Activated CD4-positive, alpha-beta T cell treated with anti-CD3 and anti-CD28 coated beads, Interleukin-2, amount 10 ng/mL, durations not matched to agents 7 days and 5 days (primary cell): ENCODE measurements around the gene ANHX. TPM values are rescaled to one million over a fixed set of nuclear protein-coding genes. Genes with fewer than 3 reads are reported as not detected.

ENCODE experiments used
- CTCF ChIA-PET: fragments of 350-600 bp; sonication (Branson Sonifier 250); formaldehyde crosslinking; loops from one replicate; lab custom pipeline; 2021; ENCODE audit warnings: antibody characterized with exemption; lab: Charles Lee
- POLR2A ChIA-PET: fragments of 350-600 bp; sonication (Branson Sonifier 250); formaldehyde crosslinking; loops from one replicate; lab custom pipeline; 2021; ENCODE audit warnings: antibody characterized with exemption; lab: Charles Lee
- DNase-seq: peaks from one replicate; pipeline ENCODE4 v3.0.0-alpha.2; 2020
- H3K27ac Mint-ChIP-seq: one replicate; pipeline ENCODE4 v1.8.0; 2021; ENCODE audit warnings: mild to moderate bottlenecking, moderate library complexity, mixed read lengths
- H3K27me3 Mint-ChIP-seq: one replicate; pipeline ENCODE4 v1.8.0; 2021; ENCODE audit warnings: mixed read lengths
- H3K36me3 Mint-ChIP-seq: one replicate; pipeline ENCODE4 v1.8.0; 2021; ENCODE audit warnings: low read depth, mixed read lengths
- H3K4me1 Mint-ChIP-seq: one replicate; pipeline ENCODE4 v1.8.0; 2021; ENCODE audit warnings: mixed read lengths
- H3K4me3 Mint-ChIP-seq: one replicate; pipeline ENCODE4 v1.8.0; 2021; ENCODE audit warnings: mild to moderate bottlenecking, moderate library complexity, mixed read lengths
- H3K9me3 Mint-ChIP-seq: one replicate; pipeline ENCODE4 v1.8.0; 2021; ENCODE audit warnings: mixed read lengths
- total RNA-seq, 2 experiments: library from RNA; stranded (reverse); gene quantifications; one replicate each; pipeline ENCODE4 v1.2.3, GENCODE V29; 2021

Gene ANHX
- total RNA-seq, 2 experiments from 2014 or later = not detected

DNA sequence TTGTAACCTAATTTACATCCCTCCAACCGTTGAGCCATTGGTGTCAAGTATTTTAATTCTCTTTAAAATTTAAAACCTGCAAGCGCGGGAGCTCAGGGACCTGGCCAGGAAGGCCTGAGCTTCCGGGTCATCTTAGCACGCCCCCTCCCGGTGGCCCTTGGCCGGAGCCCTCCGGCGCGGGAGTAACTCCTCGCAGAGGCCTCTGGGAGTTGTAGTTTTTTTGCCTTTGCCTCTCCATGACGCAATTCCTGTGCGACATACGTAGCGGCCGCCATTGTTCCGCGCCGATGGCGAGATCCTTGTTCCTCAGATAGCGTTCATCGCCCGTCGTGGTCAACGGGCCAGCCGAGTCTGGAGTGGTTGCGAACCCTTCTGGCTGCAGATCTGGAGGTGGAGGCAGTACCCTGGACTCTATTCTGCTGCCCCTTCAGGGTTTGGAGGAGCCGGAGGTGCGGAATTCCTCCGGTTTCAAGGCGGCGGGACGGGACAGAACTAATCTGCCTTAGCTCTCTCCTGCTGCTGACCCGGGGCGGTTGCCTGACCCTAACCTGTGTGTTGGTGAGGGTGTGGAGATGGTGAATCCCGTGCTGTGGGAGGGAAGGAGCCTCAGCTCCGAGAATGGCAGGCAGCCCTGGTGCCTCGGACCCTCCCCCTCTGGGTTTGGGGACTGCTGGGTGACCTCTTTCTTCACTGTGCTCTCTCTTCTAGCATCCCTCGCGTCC, 54.3 kb downstream of the ANHX start, which contains the start of gene ZNF268:
TSS of gene ZNF268 (plus strand) at position 258 of the 722 bp plus-strand sequence. CDS start 503 bp downstream, outside the sequence.
- Mint-ChIP-seq H3K27me3 (no peaks in the 10 kb centered on the region), H3K4me3 (peak within 1 kb of the TSS; percentile 96), H3K27ac (peak within 1 kb of the TSS; percentile 97), H3K9me3 (peaks cover 54% of the 10 kb centered on the region), H3K4me1 (peaks cover 21% of the 10 kb centered on the region), H3K36me3 (peaks cover 61% of the 10 kb centered on the region)
- peak; percentile 94 for DNase-seq
- ChIA-PET CTCF (interaction anchor here (1.0 to 2.0 kb wide), 10 partner anchors 10 to 408 kb away, joined by 3 to 10 read pairs (median 4); partner anchors contain the start of gene ZNF140), POLR2A (no interaction called here)

DNA sequence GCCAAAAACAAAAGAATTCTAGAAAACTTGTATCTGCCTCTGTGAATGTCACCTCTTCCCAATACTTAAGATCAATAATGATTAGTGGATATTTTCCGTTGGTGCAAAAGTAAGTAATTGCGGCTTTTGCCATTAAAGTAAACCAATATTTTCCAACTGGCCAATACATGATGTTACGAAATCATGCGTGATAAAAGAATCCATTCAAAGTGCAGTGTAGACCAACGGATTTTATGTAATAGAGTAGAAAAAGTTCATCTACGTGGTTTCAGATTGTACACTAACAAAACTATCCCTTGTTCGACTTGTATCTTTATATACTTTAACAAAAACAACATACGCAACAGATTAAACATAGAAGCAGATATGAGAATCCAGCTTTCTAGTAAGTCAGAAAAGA, 55.0 kb downstream of the ANHX start:
- Mint-ChIP-seq H3K27me3 (no peaks in the 10 kb centered on the region), H3K27ac (peak overlapping the region; percentile 51), H3K4me3 (peak overlapping the region; percentile 44), H3K9me3 (peaks cover 55% of the 10 kb centered on the region), H3K36me3 (peaks cover 53% of the 10 kb centered on the region), H3K4me1 (peaks cover 21% of the 10 kb centered on the region)
- POLR2A ChIA-PET = no interaction called here
- CTCF ChIA-PET = interaction anchor here (1.0 to 2.0 kb wide), 10 partner anchors 9 to 407 kb away, joined by 3 to 10 read pairs (median 4); partner anchors contain the start of gene ZNF140
- DNase-seq = no peak

DNA sequence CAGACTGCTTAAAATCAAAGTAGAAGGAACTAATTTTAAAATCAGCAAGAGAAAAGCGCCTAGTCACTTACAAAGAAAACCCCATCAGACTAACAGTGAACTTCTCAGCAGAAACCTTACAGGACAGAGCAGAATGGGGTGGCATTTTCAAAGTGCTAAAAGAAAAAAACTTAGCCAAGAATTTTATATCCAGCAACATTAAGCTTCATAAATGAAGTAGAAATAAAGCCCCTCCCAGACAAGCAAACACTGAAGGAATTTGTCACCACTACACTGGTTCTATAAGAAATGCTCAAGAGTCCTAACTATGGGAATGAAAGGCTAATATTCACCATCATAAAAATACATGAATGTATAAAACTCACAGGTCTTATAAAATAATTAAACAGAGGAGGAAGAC, 60.8 kb downstream of the ANHX start:
- CTCF ChIA-PET = no interaction called here
- Mint-ChIP-seq H3K4me3 (no peak overlapping the region), H3K27ac (no peak overlapping the region), H3K36me3 (peaks cover 4% of the 10 kb centered on the region), H3K4me1 (no peaks in the 10 kb centered on the region), H3K27me3 (no peaks in the 10 kb centered on the region), H3K9me3 (peaks cover 52% of the 10 kb centered on the region)
- DNase-seq = no peak
- POLR2A ChIA-PET = no interaction called here

DNA sequence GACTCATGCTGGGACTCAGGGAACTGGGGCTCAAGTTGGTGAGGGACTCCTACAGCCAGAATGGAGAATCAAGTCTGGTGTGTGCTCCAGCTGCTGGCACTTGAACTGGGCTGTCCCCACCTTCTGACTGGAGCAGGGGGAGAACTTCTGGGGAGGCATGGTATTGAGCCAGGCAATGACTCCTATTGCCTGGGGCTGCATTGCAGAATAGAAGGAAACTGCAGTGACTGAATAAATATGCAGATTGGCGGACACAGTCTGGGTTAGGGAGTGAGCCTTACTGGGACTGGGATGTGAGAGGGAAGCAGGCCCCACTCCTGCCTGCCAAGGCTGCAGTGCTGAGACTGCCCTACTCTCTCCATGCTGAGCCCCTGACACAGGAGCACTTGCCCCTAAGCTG, 63.2 kb downstream of the ANHX start:
- POLR2A ChIA-PET = no interaction called here

More for the DNA sequence above, 63.2 kb downstream of the ANHX start:
- no peaks in the 10 kb centered on the region for H3K27me3 Mint-ChIP-seq
- no peak overlapping the region for H3K4me3 Mint-ChIP-seq
- CTCF ChIA-PET = interaction anchor here (2.0 kb wide), 1 partner anchor 9 kb away, joined by 7 read pairs; the partner anchor contains the start of gene ZNF268
- no peak for DNase-seq
- peaks cover 52% of the 10 kb centered on the region for H3K9me3 Mint-ChIP-seq
- H3K27ac Mint-ChIP-seq = no peak overlapping the region
- peaks cover 2% of the 10 kb centered on the region for H3K36me3 Mint-ChIP-seq
- H3K4me1 Mint-ChIP-seq = no peaks in the 10 kb centered on the region

Other genes starting within 250 kb of the ANHX start
- gene ZNF26, start 249.5 kb downstream of the ANHX start, total RNA-seq = 10 to 100 TPM; 14.0 to 20.2 TPM
- 10 to 100 TPM; 22.7 to 23.6 TPM for gene ZNF84, start 198.4 kb downstream of the ANHX start, total RNA-seq
- gene ZNF140, start 155.0 kb downstream of the ANHX start, total RNA-seq = 10 to 100 TPM; 14.6 to 16.2 TPM
- 1 to 10 TPM; 2.7 to 3.1 TPM for gene ZNF891, start 105.6 kb downstream of the ANHX start, total RNA-seq
- 1 to 10 TPM; 6.0 to 6.3 TPM for gene ZNF10, start 105.2 kb downstream of the ANHX start, total RNA-seq
- gene ZNF268, start 54.4 kb downstream of the ANHX start, total RNA-seq = 10 to 100 TPM; 22.1 to 23.4 TPM